Left cardiac atrium (tissue), 4 donors: Measurements from ENCODE around the gene DUS1L. TPM values are rescaled to one million over a fixed set of nuclear protein-coding genes. Genes with fewer than 3 reads are reported as not detected.

ENCODE experiments used
- ATAC-seq, 2 donors: fragments of 200-7000 bp; cut with Tn5 transposase; one replicate each; pipeline ENCODE4 v1.9.1; 2020; ENCODE audit warnings: mild to moderate bottlenecking in 2 of 2, moderate library complexity in 2 of 2
- DNase-seq: peaks from one replicate; pipeline ENCODE4 v3.0.0-alpha.2; 2020
- intact Hi-C, 2 donors: fragments of 100-400 bp; cut with DNase I; formaldehyde crosslinking; loops; one replicate each; pipeline versions ENCODE4 v1.14.1 to v1.15.1; 2022 to 2023
- total RNA-seq, 2 donors: library from RNA; stranded (reverse); fragmentation: NEBNext Ultra II Directional; extraction: Animal tissue kit (Norgen Biotek cat#: 25700); gene quantifications; one replicate each; pipeline ENCODE4 v1.2.1, GENCODE V29; 2021
- donor health status: DM: no; HTN: yes; CAD: no.
- donor health status: DM: no; HTN: yes; CAD: no; lungs with severe emphysema.
- donor health status: DM: yes; HTN: yes; CAD: no.
- donor health status: Dilated cardiomyopathy.

DUS1L gene
- total RNA-seq, 2 donors from 2014 or later = 59.2 to 65.4 TPM

DNA sequence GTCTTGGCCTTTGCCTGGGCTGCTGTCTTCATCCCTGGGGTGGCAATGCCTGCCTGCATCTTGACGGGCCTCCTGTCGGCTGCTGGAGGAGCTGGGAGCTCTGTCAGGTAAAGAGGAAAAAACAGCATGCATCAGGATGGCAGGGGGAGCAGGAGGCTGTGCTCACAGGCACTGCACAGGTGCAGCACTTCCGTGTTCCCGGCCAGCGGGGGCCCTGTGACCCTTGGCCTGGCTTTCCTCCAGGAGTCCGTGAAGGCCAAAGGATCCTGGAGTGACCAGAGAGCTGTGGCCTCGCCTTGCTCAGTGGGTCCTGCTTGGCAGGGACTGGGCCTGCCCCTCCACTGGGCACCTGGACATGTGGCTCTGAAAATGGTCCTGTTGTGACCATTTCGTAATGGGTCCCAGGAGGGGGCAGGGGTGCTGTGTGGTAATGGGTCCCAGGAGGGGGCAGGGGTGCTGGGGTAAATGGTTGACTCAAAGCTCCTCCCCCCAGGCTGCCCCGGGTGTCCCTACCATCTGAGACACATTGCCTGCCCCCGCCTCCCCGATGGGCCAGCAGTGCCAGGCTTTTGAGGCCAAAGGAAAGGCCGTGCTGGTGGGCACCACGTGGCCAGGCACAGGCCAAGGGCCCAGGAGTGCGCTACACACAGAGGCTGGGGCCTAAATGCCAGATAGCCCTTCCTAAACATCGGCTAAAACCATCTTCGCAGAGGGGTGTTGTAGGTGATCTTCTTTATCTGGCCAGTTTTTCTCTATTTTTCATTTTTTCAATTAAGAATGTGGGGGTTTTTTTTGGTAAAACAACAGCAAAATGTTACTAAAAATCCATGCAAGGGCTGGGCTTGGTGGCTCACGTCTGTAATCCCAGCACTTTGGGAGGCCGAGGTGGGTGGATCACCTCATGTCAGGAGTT is 36.4 kb upstream of the DUS1L start:
- ATAC-seq = no peak

GRCh38 chr17:82101301-82101715 is 35.7 kb upstream of the DUS1L start:
- ATAC-seq (no peak), DNase-seq (no peak)
- intact Hi-C loops = no loop called here

More for the DNA sequence above, 36.4 kb upstream of the DUS1L start:
- intact Hi-C loops = no loop called here
- DNase-seq = peak; percentile 27

DNA sequence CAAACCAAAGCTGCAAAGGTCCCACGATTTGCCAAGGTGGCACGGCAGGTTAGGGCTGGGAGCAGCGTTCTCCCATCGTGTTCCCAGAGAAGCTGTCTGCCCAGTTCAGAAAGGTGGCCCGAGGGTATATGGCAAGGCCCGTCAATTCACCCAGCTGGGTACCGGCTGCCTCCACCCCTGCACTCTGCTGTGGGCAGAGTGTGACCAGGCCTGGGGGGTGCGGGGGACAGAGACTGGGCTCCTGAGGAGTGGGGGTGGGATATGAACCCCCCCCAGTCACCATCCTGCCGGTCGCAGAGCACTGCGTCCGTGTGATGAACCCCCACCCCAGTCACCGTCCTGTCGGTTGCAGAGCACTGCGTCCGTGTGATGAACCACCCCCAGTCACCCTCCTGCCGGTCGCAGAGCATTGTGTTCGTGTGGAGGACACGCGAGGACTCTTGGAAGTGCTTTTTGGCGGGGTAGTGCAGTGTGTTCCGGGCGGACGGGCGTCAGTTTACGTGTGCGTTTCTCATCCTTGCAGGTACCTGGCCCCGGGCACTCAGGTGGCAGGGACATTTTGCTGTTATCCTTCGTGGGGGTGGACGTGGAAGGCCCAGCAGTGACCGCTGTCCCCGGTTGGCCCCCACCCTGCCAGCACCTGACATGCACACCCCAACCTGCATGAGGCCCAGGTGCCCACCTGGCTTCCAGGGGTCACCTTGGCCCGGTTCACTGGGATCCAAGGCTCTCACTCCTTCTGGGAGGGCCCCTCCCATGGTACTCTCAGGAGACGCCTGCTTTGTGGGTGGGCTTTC is 35.1 kb upstream of the DUS1L start:
- DNase-seq = peak; percentile 21
- intact Hi-C loops = no loop called here
- no peak for ATAC-seq

DNA sequence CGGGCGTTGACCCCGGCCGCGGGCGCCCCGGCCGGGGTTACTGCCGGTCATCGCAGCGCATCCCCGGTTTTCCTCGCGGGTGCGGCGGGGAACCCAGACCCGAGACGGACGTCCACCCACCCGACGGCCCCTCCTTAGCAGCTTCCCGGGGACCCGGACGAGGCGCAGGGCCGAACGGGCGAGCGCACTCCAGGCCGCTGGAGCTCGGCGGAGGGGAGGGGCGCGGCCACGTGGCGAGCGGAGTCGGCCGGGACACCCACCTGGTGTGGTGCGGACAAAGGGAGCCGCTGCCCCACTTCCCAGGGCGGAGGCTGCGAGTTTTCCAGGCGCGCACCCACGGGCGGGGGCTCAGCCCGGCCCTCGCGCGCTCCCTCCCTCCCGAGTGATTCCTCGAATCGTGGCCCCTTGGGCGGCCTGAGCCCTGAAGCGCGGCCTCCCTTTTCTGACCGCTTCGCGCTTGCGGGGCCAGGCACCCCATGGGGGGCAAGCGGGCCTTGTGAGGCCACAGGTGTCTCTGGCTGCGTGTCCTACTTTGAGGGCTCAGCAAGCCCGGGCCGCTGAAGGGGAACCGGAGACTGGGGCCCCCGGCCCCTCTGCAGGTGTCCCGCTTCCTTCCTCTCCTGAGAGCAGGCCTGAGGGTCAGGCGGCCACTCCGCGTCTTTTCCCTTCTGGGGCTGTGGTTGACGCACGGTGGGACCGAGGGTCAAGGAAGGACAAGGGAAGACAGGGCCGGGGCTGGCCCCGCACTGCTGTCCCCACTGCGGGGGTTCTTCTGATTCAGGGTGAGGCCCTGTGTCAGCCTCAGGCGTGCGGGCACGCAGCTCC is 33.5 kb upstream of the DUS1L start:
- intact Hi-C loops = loop anchor here in 1 of 2 donors (5.0 kb wide), 1 partner anchor 62 kb away; the partner anchor contains the start of gene DCXR
- peak; percentile 1 to 13 for ATAC-seq
- DNase-seq = no peak

GRCh38 chr17:82098169-82098938 is 32.8 kb upstream of the DUS1L start, which contains the start of gene FASN:
FASN (minus strand) TSS chr17:82098236; CDS start chr17:82096445, 1,791 bp downstream.
- ATAC-seq = peak; percentile 82 to 85
- intact Hi-C loops = loop anchor here in 1 of 2 donors (5.0 kb wide), 1 partner anchor 61 kb away; the partner anchor contains the start of gene DCXR
- DNase-seq = peak; percentile 96

DNA sequence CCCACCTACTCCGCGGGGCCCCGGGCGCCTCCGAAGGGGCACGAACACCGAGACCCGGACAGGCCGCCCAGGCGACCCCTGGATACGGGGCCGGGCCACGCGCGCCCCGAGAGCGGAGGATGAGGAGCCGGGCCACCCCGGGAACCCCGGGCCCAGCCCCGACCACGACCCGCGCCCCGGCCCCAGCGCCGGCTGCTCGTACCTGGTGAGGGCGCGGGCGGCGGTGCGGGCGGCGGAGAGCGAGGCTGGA is 32.2 kb upstream of the DUS1L start:
- no peak for ATAC-seq
- intact Hi-C loops = loop anchor here in 1 of 2 donors (5.0 kb wide), 1 partner anchor 61 kb away; the partner anchor contains the start of gene DCXR
- DNase-seq = no peak

GRCh38 chr17:82097184-82097918 is 31.7 kb upstream of the DUS1L start:
- intact Hi-C loops = loop anchor here in 1 of 2 donors (5.0 kb wide), 1 partner anchor 60 kb away; the partner anchor contains the start of gene DCXR
- ATAC-seq = peak; percentile 6 to 8
- DNase-seq = peak; percentile 57

DNA sequence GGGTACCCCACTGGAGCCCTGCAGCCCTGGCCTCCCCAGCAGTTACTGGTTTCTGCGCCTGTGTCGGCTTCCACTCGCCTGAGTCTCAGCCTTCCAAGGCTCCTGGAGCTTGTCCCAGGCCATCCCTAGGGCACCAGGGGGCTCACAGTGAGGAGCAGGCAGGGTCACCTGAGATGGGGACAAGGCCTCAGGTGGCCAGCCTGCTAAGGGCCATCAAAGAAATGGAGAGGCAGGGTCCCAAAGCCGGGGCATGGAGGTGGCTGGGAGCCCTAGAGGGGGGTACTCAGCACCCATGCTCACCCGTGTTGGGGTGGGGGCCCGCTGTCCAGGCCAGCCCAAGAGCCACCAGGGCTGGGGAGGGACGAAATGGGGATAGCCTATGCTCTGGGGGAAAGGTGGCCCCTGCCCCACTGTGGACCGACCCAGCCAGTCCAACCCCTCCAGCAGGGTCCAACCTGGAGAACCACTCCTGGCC is 31.1 kb upstream of the DUS1L start:
- ATAC-seq = no peak
- intact Hi-C loops = loop anchor here in 1 of 2 donors (5.0 kb wide), 1 partner anchor 59 kb away; the partner anchor contains the start of gene DCXR
- DNase-seq = peak; percentile 26

DNA sequence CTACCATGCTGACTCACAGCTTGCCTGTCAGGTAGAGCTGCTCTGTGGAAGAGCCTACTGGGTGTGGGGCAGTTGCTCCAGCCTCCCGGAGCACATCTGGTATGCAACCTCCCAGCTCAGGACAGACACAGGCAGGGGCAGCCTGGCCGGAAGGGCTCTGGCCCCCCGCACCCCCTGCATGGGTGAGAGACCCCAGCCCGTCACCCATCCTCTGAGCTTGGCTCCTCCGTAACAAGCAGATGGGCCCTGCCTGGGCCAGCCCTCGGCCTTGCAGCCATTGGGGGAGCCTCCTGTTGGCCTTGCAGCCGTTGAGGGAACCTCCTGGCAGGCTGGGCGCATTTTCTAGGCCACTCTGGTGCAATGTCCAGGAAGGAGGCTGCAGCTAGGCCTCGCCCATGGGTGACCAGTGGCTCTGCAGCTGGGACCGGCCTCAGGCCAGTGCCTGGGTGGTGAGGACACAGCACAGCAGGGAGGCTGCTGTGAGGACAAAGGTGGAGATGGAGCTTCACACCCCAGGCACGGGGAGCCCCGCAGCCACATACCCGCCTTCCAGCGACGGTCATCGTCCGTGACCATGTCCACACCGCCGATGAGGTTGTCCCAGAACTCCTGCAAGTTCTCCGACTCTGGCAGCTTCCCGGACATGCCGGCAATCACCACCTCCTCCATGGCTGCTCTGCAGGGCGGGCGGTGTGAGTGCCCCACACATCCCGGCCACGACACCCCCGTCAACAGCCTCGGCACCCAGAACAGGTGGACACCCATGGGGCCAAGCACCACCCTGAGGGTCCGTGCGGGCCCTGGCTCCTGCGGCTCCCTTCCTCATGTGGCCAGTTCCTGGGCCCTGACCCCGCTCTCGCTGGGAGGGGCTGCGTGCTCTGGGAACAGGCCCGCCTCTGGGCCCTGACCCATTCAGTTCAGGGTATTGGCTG is 30.4 kb upstream of the DUS1L start:
- intact Hi-C loops = loop anchor here in 1 of 2 donors (5.0 kb wide), 1 partner anchor 59 kb away; the partner anchor contains the start of gene DCXR
- peak; percentile 31 for DNase-seq
- ATAC-seq = no peak

DNA sequence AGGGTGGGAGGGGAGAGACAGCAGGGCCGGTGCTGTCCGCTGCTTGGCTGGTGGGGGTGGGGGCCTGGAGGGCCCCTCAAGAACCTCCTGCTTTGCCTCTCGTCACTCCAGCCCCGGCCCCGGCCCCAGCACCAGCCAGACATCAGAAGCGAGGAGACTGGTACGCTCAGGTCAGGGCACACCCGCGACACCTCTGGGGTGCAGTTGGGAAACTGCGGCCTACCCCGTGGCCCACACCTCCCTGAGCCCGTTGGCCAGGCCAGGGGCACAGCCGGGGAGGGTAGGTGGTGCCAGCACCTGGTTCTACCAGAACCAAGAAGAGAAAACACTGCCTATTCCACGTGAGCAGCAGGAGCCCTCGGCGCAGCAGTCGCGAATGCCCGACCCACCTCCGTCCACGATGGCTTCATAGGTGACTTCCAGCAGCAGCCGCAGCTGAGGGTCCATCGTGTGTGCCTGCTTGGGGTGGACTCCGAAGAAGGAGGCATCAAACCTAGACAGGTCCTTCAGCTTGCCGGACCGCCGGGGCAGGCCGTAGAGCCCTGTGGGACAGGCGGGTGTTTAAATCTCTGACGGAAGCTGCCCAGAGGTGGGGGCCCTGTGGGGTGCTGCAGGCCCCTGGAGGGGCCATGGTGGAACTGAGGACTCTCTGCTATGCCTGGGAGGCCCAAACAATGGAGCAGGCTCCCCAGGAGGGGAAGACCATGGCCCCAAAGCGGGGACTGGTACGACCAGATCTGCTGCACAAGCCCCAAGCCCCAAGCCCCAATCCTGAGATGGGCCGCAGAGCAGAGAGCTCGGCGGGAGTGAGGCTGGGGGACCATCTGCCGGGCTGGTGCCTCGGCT is 29.6 kb upstream of the DUS1L start:
- ATAC-seq (no peak), DNase-seq (peak; percentile 16)
- intact Hi-C loops = loop anchor here in 1 of 2 donors (5.0 kb wide), 1 partner anchor 58 kb away; the partner anchor contains the start of gene DCXR

- intact Hi-C loops = no loop called here
- no peak for ATAC-seq
- peak; percentile 20 for DNase-seq
Measured at GRCh38 chr17:82092995-82093751, 27.6 kb upstream of the DUS1L start.

GRCh38 chr17:82092628-82092994 is 27.0 kb upstream of the DUS1L start:
- intact Hi-C loops = no loop called here
- no peak for ATAC-seq
- DNase-seq = peak; percentile 20

DNA sequence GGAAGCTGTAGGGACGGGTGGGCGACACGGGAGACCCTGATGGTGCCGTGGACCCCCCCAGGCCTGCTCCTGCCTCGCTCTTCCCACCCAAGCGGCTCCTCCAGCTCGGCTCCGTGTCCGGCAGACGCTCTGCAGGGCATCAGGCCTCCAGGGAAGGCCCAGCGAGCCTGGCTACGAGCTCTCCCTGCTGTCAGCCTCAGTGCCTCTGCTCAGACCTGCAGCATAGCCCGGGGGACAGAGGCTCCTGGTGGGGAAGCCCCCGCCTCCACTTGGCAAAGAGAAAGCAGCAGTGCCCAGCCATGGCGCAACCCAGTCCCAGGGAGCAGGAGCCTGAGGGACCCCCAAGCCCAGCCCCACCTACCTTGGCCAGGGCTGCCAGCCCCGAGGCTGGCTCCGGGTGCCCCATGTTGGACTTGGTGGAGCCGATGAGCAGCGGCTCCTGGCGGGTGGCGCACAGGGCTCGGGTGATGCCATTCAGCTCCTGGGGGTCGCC is 26.5 kb upstream of the DUS1L start:
- DNase-seq (peak; percentile 6), ATAC-seq (no peak)
- intact Hi-C loops = no loop called here

- intact Hi-C loops = no loop called here
- DNase-seq (peak; percentile 15), ATAC-seq (no peak)
Measured at GRCh38 chr17:82091264-82092066, 25.9 kb upstream of the DUS1L start.
